Fibroblast of lung (primary cell): ENCODE results near the gene ZNF70. TPM values are rescaled to one million over a fixed set of nuclear protein-coding genes. Genes with fewer than 3 reads are reported as not detected.

ENCODE experiments used
- DNase-seq, 2 donors: peaks; one replicate each; pipeline versions ENCODE4 v3.0.0 to v3.0.0-alpha.2; 2010; ENCODE audit warnings: low read depth in 2 of 2
- H2AFZ ChIP-seq: 2 replicates; pipeline ENCODE4 v1.5.1; 2012; ENCODE audit warnings: low read length, control low read depth, inconsistent platforms
- H3K27ac ChIP-seq: 2 replicates; pipeline ENCODE4 v1.5.1; 2011; ENCODE audit warnings: low read length, control low read depth; ENCODE audit not compliant: insufficient read depth
- H3K27me3 ChIP-seq: 2 replicates; pipeline ENCODE4 v1.5.1; 2011; ENCODE audit warnings: mild to moderate bottlenecking, low read length; ENCODE audit not compliant: control insufficient read depth, insufficient read depth
- H3K36me3 ChIP-seq: 2 replicates; pipeline ENCODE4 v1.5.1; 2011; ENCODE audit warnings: low read length; ENCODE audit not compliant: control insufficient read depth, insufficient read depth
- H3K4me1 ChIP-seq: 2 replicates; pipeline ENCODE4 v1.5.1; 2011; ENCODE audit warnings: low read length; ENCODE audit not compliant: control insufficient read depth, insufficient read depth; ENCODE audit errors: extremely low read depth
- H3K4me2 ChIP-seq: 2 replicates; pipeline ENCODE4 v1.5.1; 2011; ENCODE audit warnings: low read length, control low read depth; ENCODE audit not compliant: insufficient read depth; ENCODE audit errors: extremely low read depth
- H3K4me3 ChIP-seq, 4 experiments: fragments of 200-600 bp in 1 of 4; sonication (generic) in 1 of 4; replicated peaks in 1 of 4; 2 replicates each; pipeline ENCODE4 v1.5.1; 2011 to 2016; ENCODE audit warnings: low read length in 4 of 4, low read depth in 3 of 4, mild to moderate bottlenecking in 3 of 4, control low read depth in 2 of 4, inconsistent platforms in 1 of 4, mixed read lengths in 1 of 4; ENCODE audit not compliant: insufficient read depth in 1 of 4; ENCODE audit errors: control extremely low read depth in 1 of 4
- H3K79me2 ChIP-seq: 2 replicates; pipeline ENCODE4 v1.5.1; 2012; ENCODE audit warnings: mild to moderate bottlenecking, low read length, inconsistent platforms; ENCODE audit not compliant: control insufficient read depth, insufficient read depth
- H3K9ac ChIP-seq: 2 replicates; pipeline ENCODE4 v1.5.1; 2011; ENCODE audit warnings: mild to moderate bottlenecking, low read length, control low read depth; ENCODE audit not compliant: insufficient read depth
- H3K9me3 ChIP-seq: 2 replicates; pipeline ENCODE4 v1.5.1; 2012; ENCODE audit warnings: low read depth, low read length; ENCODE audit not compliant: control insufficient read depth, insufficient read depth
- H4K20me1 ChIP-seq: 2 replicates; pipeline ENCODE4 v1.5.1; 2011; ENCODE audit warnings: low read length; ENCODE audit not compliant: control insufficient read depth, insufficient read depth; ENCODE audit errors: extremely low read depth
- EZH2 ChIP-seq: IDR thresholded peaks from 2 replicates; pipeline ENCODE4 v1.5.1; 2012; ENCODE audit warnings: low read length, control low read depth, mild to moderate bottlenecking; ENCODE audit errors: missing control alignments
- polyA plus RNA-seq, 2 donors: library from polyadenylated mRNA; depleted of rRNA in 1 of 2; stranded (reverse) in 1 of 2; unstranded in 1 of 2; fragments of >200 nt; gene quantifications; 2 replicates each; pipeline ENCODE4 v1.2.1, GENCODE V29; 2011 to 2012; ENCODE audit warnings: missing spikeins in 1 of 2
- total RNA-seq: library from RNA; depleted of rRNA; stranded (reverse); fragments of >200 nt; gene quantifications from 2 replicates; pipeline ENCODE4 v1.2.1, GENCODE V29; 2014
- TF ChIP-seq, protein P1 (sequence below), 2 donors: IDR thresholded peaks in 1 of 2; conservative IDR thresholded peaks in 1 of 2; 1 replicate in 1 of 2; 2 replicates in 1 of 2; pipeline ENCODE4 v1.5.1; 2011 to 2012; ENCODE audit warnings: low read length in 2 of 2, control low read depth in 1 of 2, inconsistent platforms in 1 of 2, low read depth in 1 of 2, mild to moderate bottlenecking in 1 of 2

The ZNF70 gene
- total and polyA plus RNA-seq, 2 donors (not counting 1 experiment from before 2014, with no cell fraction given): 1.2 to 3.1 TPM

DNA sequence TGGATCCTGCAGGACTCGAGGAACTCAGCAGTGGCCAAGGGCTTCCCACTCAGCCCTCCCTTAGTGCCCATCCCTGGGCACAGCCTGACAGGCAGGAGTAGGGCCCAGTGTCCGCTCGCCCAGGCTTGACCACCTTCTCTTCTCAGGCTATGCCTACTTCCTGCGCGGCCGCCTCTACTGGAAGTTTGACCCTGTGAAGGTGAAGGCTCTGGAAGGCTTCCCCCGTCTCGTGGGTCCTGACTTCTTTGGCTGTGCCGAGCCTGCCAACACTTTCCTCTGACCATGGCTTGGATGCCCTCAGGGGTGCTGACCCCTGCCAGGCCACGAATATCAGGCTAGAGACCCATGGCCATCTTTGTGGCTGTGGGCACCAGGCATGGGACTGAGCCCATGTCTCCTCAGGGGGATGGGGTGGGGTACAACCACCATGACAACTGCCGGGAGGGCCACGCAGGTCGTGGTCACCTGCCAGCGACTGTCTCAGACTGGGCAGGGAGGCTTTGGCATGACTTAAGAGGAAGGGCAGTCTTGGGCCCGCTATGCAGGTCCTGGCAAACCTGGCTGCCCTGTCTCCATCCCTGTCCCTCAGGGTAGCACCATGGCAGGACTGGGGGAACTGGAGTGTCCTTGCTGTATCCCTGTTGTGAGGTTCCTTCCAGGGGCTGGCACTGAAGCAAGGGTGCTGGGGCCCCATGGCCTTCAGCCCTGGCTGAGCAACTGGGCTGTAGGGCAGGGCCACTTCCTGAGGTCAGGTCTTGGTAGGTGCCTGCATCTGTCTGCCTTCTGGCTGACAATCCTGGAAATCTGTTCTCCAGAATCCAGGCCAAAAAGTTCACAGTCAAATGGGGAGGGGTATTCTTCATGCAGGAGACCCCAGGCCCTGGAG lies 32.6 kb upstream of the ZNF70 start:
- no peak overlapping the region for H3K4me2 ChIP-seq
- peaks cover 7% of the 10 kb centered on the region for H3K4me1 ChIP-seq
- TF ChIP-seq, protein P1, sequence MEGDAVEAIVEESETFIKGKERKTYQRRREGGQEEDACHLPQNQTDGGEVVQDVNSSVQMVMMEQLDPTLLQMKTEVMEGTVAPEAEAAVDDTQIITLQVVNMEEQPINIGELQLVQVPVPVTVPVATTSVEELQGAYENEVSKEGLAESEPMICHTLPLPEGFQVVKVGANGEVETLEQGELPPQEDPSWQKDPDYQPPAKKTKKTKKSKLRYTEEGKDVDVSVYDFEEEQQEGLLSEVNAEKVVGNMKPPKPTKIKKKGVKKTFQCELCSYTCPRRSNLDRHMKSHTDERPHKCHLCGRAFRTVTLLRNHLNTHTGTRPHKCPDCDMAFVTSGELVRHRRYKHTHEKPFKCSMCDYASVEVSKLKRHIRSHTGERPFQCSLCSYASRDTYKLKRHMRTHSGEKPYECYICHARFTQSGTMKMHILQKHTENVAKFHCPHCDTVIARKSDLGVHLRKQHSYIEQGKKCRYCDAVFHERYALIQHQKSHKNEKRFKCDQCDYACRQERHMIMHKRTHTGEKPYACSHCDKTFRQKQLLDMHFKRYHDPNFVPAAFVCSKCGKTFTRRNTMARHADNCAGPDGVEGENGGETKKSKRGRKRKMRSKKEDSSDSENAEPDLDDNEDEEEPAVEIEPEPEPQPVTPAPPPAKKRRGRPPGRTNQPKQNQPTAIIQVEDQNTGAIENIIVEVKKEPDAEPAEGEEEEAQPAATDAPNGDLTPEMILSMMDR (conservative IDR thresholded peaks at IDR 0.05 in 1 of 2, IDR thresholded peaks at IDR 0.05 in 1 of 2; ENCODE audit: low read depth in 1 of 2, low read length in 2 of 2): no peak
- no peak for TF ChIP-seq EZH2

DNA sequence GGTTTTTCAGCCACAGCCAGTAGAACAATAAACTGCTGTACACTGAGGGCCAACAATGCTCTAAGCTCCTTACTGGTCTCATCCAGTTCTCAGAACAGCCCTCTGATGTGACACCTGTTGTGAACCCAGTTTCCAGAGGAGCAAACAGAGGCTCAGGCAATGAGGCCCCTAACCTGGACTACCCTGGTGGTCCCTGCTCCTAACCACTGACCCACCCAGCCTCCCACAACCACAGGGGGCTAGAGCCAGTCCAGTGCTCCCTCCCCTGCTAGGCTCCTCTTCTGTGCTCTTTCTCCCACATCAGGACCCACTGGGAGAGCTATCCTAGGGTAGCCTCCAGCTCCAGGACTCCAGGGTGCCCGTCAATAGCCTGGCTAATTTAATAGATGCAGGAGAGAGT lies 31.8 kb upstream of the ZNF70 start:
- H3K4me2 ChIP-seq: no peak overlapping the region
- no peaks in the 10 kb centered on the region for H4K20me1 ChIP-seq
- no peak overlapping the region for H3K27ac ChIP-seq
- no peaks in the 10 kb centered on the region for H3K9me3 ChIP-seq
- H3K9ac ChIP-seq: no peak overlapping the region
- no peak for DNase-seq
- TF ChIP-seq, protein P1 (conservative IDR thresholded peaks at IDR 0.05 in 1 of 2, IDR thresholded peaks at IDR 0.05 in 1 of 2; ENCODE audit: low read depth in 1 of 2, low read length in 2 of 2): no peak
- TF ChIP-seq EZH2: no peak
- no peak overlapping the region for H2AFZ ChIP-seq
- no peaks in the 10 kb centered on the region for H3K36me3 ChIP-seq
- no peak overlapping the region for H3K4me3 ChIP-seq
- peaks cover 5% of the 10 kb centered on the region for H3K79me2 ChIP-seq
- peaks cover 7% of the 10 kb centered on the region for H3K4me1 ChIP-seq
- no peaks in the 10 kb centered on the region for H3K27me3 ChIP-seq

More for the DNA sequence above, 32.6 kb upstream of the ZNF70 start:
- H3K4me3 ChIP-seq: no peak overlapping the region
- no peak overlapping the region for H3K27ac ChIP-seq
- no peaks in the 10 kb centered on the region for H4K20me1 ChIP-seq
- H3K27me3 ChIP-seq: no peaks in the 10 kb centered on the region
- no peaks in the 10 kb centered on the region for H3K36me3 ChIP-seq
- no peak overlapping the region for H2AFZ ChIP-seq
- no peak overlapping the region for H3K9ac ChIP-seq
- DNase-seq: no peak
- H3K79me2 ChIP-seq: peaks cover 13% of the 10 kb centered on the region
- no peaks in the 10 kb centered on the region for H3K9me3 ChIP-seq

DNA sequence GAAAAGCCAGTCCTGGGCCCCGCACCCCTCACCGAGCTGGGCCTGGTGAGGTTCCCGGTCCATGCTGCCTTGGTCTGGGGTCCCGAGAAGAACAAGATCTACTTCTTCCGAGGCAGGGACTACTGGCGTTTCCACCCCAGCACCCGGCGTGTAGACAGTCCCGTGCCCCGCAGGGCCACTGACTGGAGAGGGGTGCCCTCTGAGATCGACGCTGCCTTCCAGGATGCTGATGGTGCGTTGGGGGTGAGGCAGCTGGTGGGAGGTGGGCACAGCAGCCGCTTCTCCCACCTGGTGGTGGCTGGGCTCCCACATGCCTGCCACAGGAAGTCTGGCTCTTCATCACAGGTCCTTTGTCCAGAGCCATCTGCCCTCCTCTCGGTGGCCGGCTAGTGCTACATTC lies 31.3 kb upstream of the ZNF70 start:
- Histone ChIP-seq H3K27ac (no peak overlapping the region), H3K4me2 (no peak overlapping the region), H2AFZ (no peak overlapping the region), H3K36me3 (no peaks in the 10 kb centered on the region), H4K20me1 (no peaks in the 10 kb centered on the region), H3K79me2 (peaks cover under 1% of the 10 kb centered on the region), H3K4me1 (peaks cover 7% of the 10 kb centered on the region), H3K9me3 (no peaks in the 10 kb centered on the region), H3K27me3 (no peaks in the 10 kb centered on the region), H3K4me3 (no peak overlapping the region), H3K9ac (no peak overlapping the region)
- TF ChIP-seq EZH2: no peak
- TF ChIP-seq, protein P1 (conservative IDR thresholded peaks at IDR 0.05 in 1 of 2, IDR thresholded peaks at IDR 0.05 in 1 of 2; ENCODE audit: low read depth in 1 of 2, low read length in 2 of 2): no peak
- no peak for DNase-seq
